Endothelial cell of umbilical vein (primary cell): Measurements from ENCODE around the gene EPC1. TPM values are rescaled to one million over a fixed set of nuclear protein-coding genes. Genes with fewer than 3 reads are reported as not detected.

Experiments
- BruUV-seq: library from RNA; stranded (reverse); fragments of 400-500 nt; replicated peaks from 2 replicates; lab custom pipeline; 2021; lab: Mats Ljungman, UMichigan
- CTCF ChIA-PET: fragments of 300-600, 350-600 bp; sonication (Branson Sonifier 250); formaldehyde crosslinking; loops from one replicate; lab custom pipeline; 2021; ENCODE audit warnings: antibody characterized with exemption, inconsistent platforms; lab: Charles Lee
- POLR2A ChIA-PET: fragments of 300-600, 350-600 bp; sonication (Branson Sonifier 250); formaldehyde crosslinking; loops from one replicate; lab custom pipeline; 2021; ENCODE audit warnings: antibody characterized with exemption, inconsistent platforms; lab: Charles Lee
- DNase-seq: peaks from one replicate; pipeline ENCODE4 v3.0.0-alpha.2; 2011; ENCODE audit warnings: low read depth, low spot score
- FAIRE-seq: peaks from 2 replicates; lab custom pipeline; 2011; peaks lifted over from hg19 to GRCh38; lab: Jason Lieb, UNC
- H2AFZ ChIP-seq: 2 replicates; pipeline ENCODE4 v1.6.0; 2012; ENCODE audit warnings: low read depth, low read length, control low read depth, inconsistent platforms
- H3K27ac ChIP-seq: 2 replicates; pipeline ENCODE4 v1.5.1; 2011; ENCODE audit warnings: low read depth, mild to moderate bottlenecking, control low read depth, low read length, moderate library complexity; ENCODE audit not compliant: insufficient read depth
- H3K27me3 ChIP-seq, 2 experiments: 2 replicates each; pipeline versions ENCODE4 v1.6.0 to v1.6.1; 2011; ENCODE audit warnings: low read length in 2 of 2, mixed read lengths in 1 of 2; ENCODE audit not compliant: control insufficient read depth in 2 of 2, insufficient read depth in 2 of 2
- H3K36me3 ChIP-seq, 2 experiments: 2 replicates in 1 of 2; 3 replicates in 1 of 2; pipeline ENCODE4 v1.5.1; 2011; ENCODE audit warnings: low read length in 2 of 2, mild to moderate bottlenecking in 1 of 2, moderate library complexity in 1 of 2; ENCODE audit not compliant: control insufficient read depth in 2 of 2, insufficient read depth in 2 of 2; ENCODE audit errors: extremely low read depth in 1 of 2
- H3K4me1 ChIP-seq: 3 replicates; pipeline ENCODE4 v1.5.1; 2011; ENCODE audit warnings: mild to moderate bottlenecking, low read length; ENCODE audit not compliant: control insufficient read depth, insufficient read depth; ENCODE audit errors: extremely low read depth
- H3K4me2 ChIP-seq: 2 replicates; pipeline ENCODE4 v1.6.1; 2011; ENCODE audit warnings: low read length, control low read depth, mixed read lengths; ENCODE audit not compliant: insufficient read depth
- H3K4me3 ChIP-seq, 3 experiments: fragments of 200-600 bp in 1 of 3; sonication (generic), shearing (Covaris generic) in 1 of 3; replicated peaks in 1 of 3; 2 replicates each; pipeline ENCODE4 v1.5.1; 2011 to 2016; ENCODE audit warnings: control low read depth in 3 of 3, low read length in 3 of 3, mild to moderate bottlenecking in 2 of 3, inconsistent platforms in 1 of 3, low read depth in 1 of 3, moderate library complexity in 1 of 3; ENCODE audit not compliant: insufficient read depth in 1 of 3
- H3K79me2 ChIP-seq: 2 replicates; pipeline ENCODE4 v1.6.0; 2012; ENCODE audit warnings: low read length, inconsistent platforms; ENCODE audit not compliant: control insufficient read depth, insufficient read depth
- H3K9ac ChIP-seq: replicated peaks from 2 replicates; pipeline ENCODE3; 2011; ENCODE audit warnings: low read length, control low read depth; ENCODE audit not compliant: insufficient read depth; ENCODE audit errors: extremely low read depth
- H3K9me1 ChIP-seq: replicated peaks from 3 replicates; pipeline ENCODE4 v1.6.0; 2011; ENCODE audit warnings: mild to moderate bottlenecking, low read length; ENCODE audit not compliant: control insufficient read depth, insufficient read depth; ENCODE audit errors: extremely low read depth
- H3K9me3 ChIP-seq: replicated peaks from 2 replicates; pipeline ENCODE4 v1.5.1; 2012; ENCODE audit warnings: low read length, inconsistent platforms; ENCODE audit not compliant: control insufficient read depth, insufficient read depth
- H4K20me1 ChIP-seq: replicated peaks from 2 replicates; pipeline ENCODE3; 2011; ENCODE audit warnings: mild to moderate bottlenecking, low read length; ENCODE audit not compliant: control insufficient read depth, insufficient read depth; ENCODE audit errors: extremely low read depth
- CTCF ChIP-seq, 2 donors: IDR thresholded peaks; 1 replicate in 1 of 2; 2 replicates in 1 of 2; pipeline ENCODE4 v1.5.1; 2011; ENCODE audit warnings: low read length in 2 of 2, mild to moderate bottlenecking in 2 of 2, moderate library complexity in 2 of 2, control low read depth in 1 of 2, inconsistent platforms in 1 of 2, low read depth in 1 of 2; ENCODE audit not compliant: insufficient read depth in 1 of 2; ENCODE audit errors: extremely low read depth in 1 of 2
- EZH2 ChIP-seq: IDR thresholded peaks from 2 replicates; pipeline ENCODE4 v1.6.1; 2012; ENCODE audit warnings: borderline replicate concordance, low read depth, mild to moderate bottlenecking, moderate library complexity, low read length, inconsistent platforms; ENCODE audit not compliant: severe bottlenecking
- FOS ChIP-seq: IDR thresholded peaks from 2 replicates; pipeline ENCODE4 v1.6.1; 2011; ENCODE audit warnings: mild to moderate bottlenecking, low read length, moderate library complexity, borderline replicate concordance; ENCODE audit not compliant: insufficient read depth
- GATA2 ChIP-seq: IDR thresholded peaks from 2 replicates; pipeline ENCODE4 v1.7.0; 2011; ENCODE audit warnings: low read depth, mild to moderate bottlenecking, moderate library complexity, mixed read lengths, low read length; ENCODE audit not compliant: insufficient read length, insufficient read depth
- JUN ChIP-seq: IDR thresholded peaks from 2 replicates; pipeline ENCODE4 v1.6.1; 2011; ENCODE audit warnings: borderline replicate concordance, low read depth; ENCODE audit not compliant: insufficient read length, insufficient read depth
- MAX ChIP-seq: IDR thresholded peaks from 2 replicates; pipeline ENCODE4 v1.6.1; 2011; ENCODE audit not compliant: insufficient read depth, insufficient read length
- MYC ChIP-seq: IDR thresholded peaks from one replicate; pipeline ENCODE4 v1.6.1; 2011; ENCODE audit warnings: mild to moderate bottlenecking, low read depth, low read length
- POLR2A ChIP-seq: IDR thresholded peaks from 2 replicates; pipeline ENCODE4 v1.6.1; 2012; ENCODE audit warnings: low read depth, mild to moderate bottlenecking, control low read depth, low read length
- POLR2AphosphoS5 ChIP-seq: IDR thresholded peaks from 2 replicates; pipeline ENCODE4 v1.6.1; 2012; ENCODE audit warnings: low read depth, mild to moderate bottlenecking, control low read depth, low read length, moderate library complexity; ENCODE audit not compliant: insufficient read depth
- dilution Hi-C: fragments of 300-500 bp; cut with MboI; formaldehyde crosslinking; loops from one replicate; pipeline ENCODE4 v1.15.0; 2019; ENCODE audit warnings: low sequenced_read_pairs; ENCODE audit not compliant: extremely low pct_ligation_motif_present
- intact Hi-C: fragments of 100-400 bp; cut with micrococcal nuclease; formaldehyde crosslinking; loops from one replicate; pipeline ENCODE4 v1.10.0; 2022
- polyA plus RNA-seq, 4 experiments: library from polyadenylated mRNA; depleted of rRNA in 3 of 4; stranded (reverse) in 3 of 4; unstranded in 1 of 4; fragments of >200 nt; gene quantifications; 2 replicates each; pipeline versions ENCODE4 v1.2.1 to v1.2.3, GENCODE V29; 2011 to 2012; ENCODE audit warnings: missing spikeins in 1 of 4
- total RNA-seq: library from RNA; stranded (reverse); gene quantifications from 2 replicates; pipeline ENCODE4 v1.2.3, GENCODE V29; 2021

The EPC1 gene
- total and polyA plus RNA-seq, 2 donors (not counting 3 experiments of a cell fraction or from before 2014, with no cell fraction given): 27.9 to 39.0 TPM

DNA sequence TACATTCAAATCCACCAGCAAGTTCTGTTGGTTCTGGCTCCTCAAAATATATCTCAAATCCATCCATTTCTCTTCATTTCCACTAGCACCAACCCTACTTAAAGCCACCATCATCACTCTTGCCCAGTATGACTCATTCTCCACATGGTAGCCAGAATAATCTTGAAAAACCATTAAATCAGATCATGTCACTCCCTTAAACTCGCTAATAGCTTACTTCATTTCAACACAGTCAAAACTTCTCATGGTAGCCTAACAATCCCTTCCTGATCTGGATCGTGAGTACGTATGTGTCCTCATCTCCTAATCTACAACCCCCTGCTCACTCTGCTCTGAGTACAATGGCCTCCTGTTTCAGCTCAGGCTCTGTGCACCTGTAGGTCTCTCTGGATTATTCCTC is 8.7 kb downstream of the EPC1 start:
- peaks cover 96% of the 10 kb centered on the region for H3K79me2 ChIP-seq
- ChIA-PET POLR2A (interaction anchor here (0.6 kb wide), 1 partner anchor 73 kb away, joined by 4 read pairs; no protein-coding TSS in a partner anchor), CTCF (interaction anchor here (1.2 to 1.5 kb wide), 2 partner anchors 9 to 29 kb away, joined by 3 to 5 read pairs; no protein-coding TSS in a partner anchor)
- no peaks in the 10 kb centered on the region for H3K4me1 ChIP-seq
- H3K9me1 ChIP-seq: peaks cover 3% of the 10 kb centered on the region
- H4K20me1 ChIP-seq: peaks cover 14% of the 10 kb centered on the region
- H3K4me2 ChIP-seq: no peak overlapping the region
- FAIRE-seq: no peak
- H3K27ac ChIP-seq: no peak overlapping the region
- intact Hi-C loops (no loop called here), dilution Hi-C loops (no loop called here)
- TF ChIP-seq CTCF (IDR thresholded peaks at IDR 0.05; ENCODE audit: extremely low read depth in 1 of 2, insufficient read depth in 1 of 2, low read depth in 1 of 2, low read length in 2 of 2): no peak
- TF ChIP-seq EZH2: no peak
- no peak for TF ChIP-seq POLR2A
- TF ChIP-seq GATA2: no peak
- no peak for TF ChIP-seq FOS
- no peak for TF ChIP-seq JUN
- TF ChIP-seq POLR2AphosphoS5: no peak
- TF ChIP-seq MAX: no peak
- no peak for TF ChIP-seq MYC
- H3K4me3 ChIP-seq: no peak overlapping the region
- no peak for DNase-seq
- H3K27me3 ChIP-seq: no peaks in the 10 kb centered on the region
- no TSS peak for BruUV-seq
- H3K9ac ChIP-seq: no peak overlapping the region
- no peaks in the 10 kb centered on the region for H3K9me3 ChIP-seq
- H2AFZ ChIP-seq: no peak overlapping the region
- no peaks in the 10 kb centered on the region for H3K36me3 ChIP-seq
